GM23338 (cell line): ENCODE data around the gene CTNS. TPM values are rescaled to one million over a fixed set of nuclear protein-coding genes. Genes with fewer than 3 reads are reported as not detected.

ENCODE experiments used
- ATAC-seq: fragments of 200-7000 bp; cut with Tn5 transposase; 3 replicates; pipeline ENCODE4 v1.9.1; 2020
- DNase-seq: peaks from one replicate; pipeline ENCODE4 v3.0.0-alpha.2; 2015; ENCODE audit warnings: low spot score
- H2AFZ ChIP-seq: fragments of 200-600 bp; sonication (generic); 2 replicates; pipeline ENCODE4 v1.8.0; 2016; ENCODE audit warnings: antibody characterized with exemption, mild to moderate bottlenecking, moderate library complexity
- H3F3A ChIP-seq: fragments of 200-600 bp; sonication (generic); replicated peaks from 2 replicates; pipeline ENCODE4 v1.8.0; 2017; ENCODE audit warnings: antibody characterized with exemption, mixed run types, low read depth
- H3K27ac ChIP-seq: fragments of 200-600 bp; sonication (generic); 2 replicates; pipeline ENCODE4 v1.6.1; 2016; ENCODE audit warnings: low read depth
- H3K27me3 ChIP-seq: fragments of 200-600 bp; sonication (generic); 2 replicates; pipeline ENCODE4 v1.8.0; 2016; ENCODE audit warnings: mild to moderate bottlenecking, mixed run types, moderate library complexity; ENCODE audit not compliant: insufficient read depth
- H3K36me3 ChIP-seq: fragments of 200-600 bp; sonication (generic); 2 replicates; pipeline ENCODE4 v1.8.0; 2016; ENCODE audit warnings: mild to moderate bottlenecking; ENCODE audit not compliant: insufficient read depth
- H3K4me1 ChIP-seq: fragments of 200-600 bp; sonication (generic); 2 replicates; pipeline ENCODE4 v1.8.0; 2016; ENCODE audit warnings: mild to moderate bottlenecking, moderate library complexity; ENCODE audit not compliant: insufficient read depth
- H3K4me2 ChIP-seq: fragments of 200-600 bp; sonication (generic); 2 replicates; pipeline ENCODE4 v1.7.1; 2017; ENCODE audit warnings: mixed run types
- H3K4me3 ChIP-seq: fragments of 200-600 bp; sonication (generic); 2 replicates; pipeline ENCODE4 v1.6.1; 2016; ENCODE audit warnings: mixed run types
- H3K79me2 ChIP-seq: fragments of 200-600 bp; sonication (generic); replicated peaks from 2 replicates; pipeline ENCODE4 v1.8.0; 2017; ENCODE audit warnings: mild to moderate bottlenecking; ENCODE audit not compliant: insufficient read depth
- H3K9me2 ChIP-seq: fragments of 200-600 bp; sonication (generic); 2 replicates; pipeline ENCODE4 v1.8.0; 2017; ENCODE audit not compliant: insufficient read depth
- H4K20me1 ChIP-seq: fragments of 200-600 bp; sonication (generic); replicated peaks from 2 replicates; pipeline ENCODE4 v1.8.0; 2017; ENCODE audit warnings: mild to moderate bottlenecking; ENCODE audit not compliant: insufficient read depth
- H3K27ac Mint-ChIP-seq: 2 replicates; pipeline ENCODE4 v1.8.0; 2020; ENCODE audit warnings: inconsistent platforms, mild to moderate bottlenecking, moderate library complexity, mixed read lengths
- H3K27me3 Mint-ChIP-seq: 3 replicates; pipeline ENCODE4 v1.8.0; 2022; ENCODE audit warnings: low read depth, mild to moderate bottlenecking, moderate library complexity, mixed read lengths, inconsistent platforms; ENCODE audit not compliant: insufficient read depth, poor library complexity
- H3K36me3 Mint-ChIP-seq: 3 replicates; pipeline ENCODE4 v1.8.0; 2021; ENCODE audit warnings: low read depth, mild to moderate bottlenecking, inconsistent platforms, moderate library complexity, mixed read lengths
- H3K4me1 Mint-ChIP-seq: 3 replicates; pipeline ENCODE4 v1.8.0; 2020; ENCODE audit warnings: mild to moderate bottlenecking, inconsistent platforms, mixed read lengths
- H3K4me3 Mint-ChIP-seq: 3 replicates; pipeline ENCODE4 v1.8.0; 2021; ENCODE audit warnings: moderate library complexity, mild to moderate bottlenecking, inconsistent platforms, mixed read lengths
- H3K9me3 Mint-ChIP-seq: 3 replicates; pipeline ENCODE4 v1.8.0; 2020; ENCODE audit warnings: moderate library complexity, mild to moderate bottlenecking, inconsistent platforms, mixed read lengths
- CTCF ChIP-seq, 2 experiments: fragments of 200-600 bp in 1 of 2; sonication (generic) in 1 of 2; conservative IDR thresholded peaks; 2 replicates each; pipeline versions ENCODE4 v1.5.1 to v1.6.1; 2016 to 2017; ENCODE audit warnings: antibody characterized with exemption in 2 of 2, low read depth in 2 of 2, mild to moderate bottlenecking in 2 of 2, moderate library complexity in 1 of 2
- JUNB ChIP-seq: IDR thresholded peaks from one replicate; pipeline ENCODE4 v1.6.1; 2016; ENCODE audit warnings: antibody characterized with exemption; ENCODE audit not compliant: unreplicated experiment
- REST ChIP-seq: IDR thresholded peaks from one replicate; pipeline ENCODE4 v1.6.1; 2018; ENCODE audit warnings: antibody characterized with exemption; ENCODE audit not compliant: unreplicated experiment
- ZNF462 ChIP-seq: fragments of 250-450 bp; sonication (Bioruptor Pico); IDR thresholded peaks from 2 replicates; pipeline ENCODE4 v1.5.0; 2020; ENCODE audit warnings: mild to moderate bottlenecking, moderate library complexity
- polyA plus RNA-seq: library from polyadenylated mRNA; unstranded; fragments of >200 nt; fragmentation: Nextera tagmentation; extraction: Ambion mirVana; gene quantifications from 2 replicates; pipeline ENCODE4 v1.2.1, GENCODE V29; 2016
- total RNA-seq: library from RNA; depleted of rRNA; stranded (reverse); fragments of >200 nt; shearing (Covaris generic); gene quantifications from 2 replicates; pipeline ENCODE4 v1.2.3, GENCODE V29; 2014

The CTNS gene
- total and polyA plus RNA-seq, 2 experiments from 2014 or later = 5.9 to 21.8 TPM

GRCh38 chr17:3615160-3615870, 21.2 kb upstream of the CTNS start:
- Histone ChIP-seq H4K20me1 (no peaks in the 10 kb centered on the region; the same call in 1 of the 2 replicates), H3K4me1 (no peaks in the 10 kb centered on the region), H2AFZ (no peak overlapping the region), H3K36me3 (peaks cover 39% of the 10 kb centered on the region), H3K27me3 (no peaks in the 10 kb centered on the region), H3K4me2 (no peak overlapping the region), H3F3A (no peaks in the 10 kb centered on the region), H3K27ac (no peak overlapping the region), H3K4me3 (no peak overlapping the region), H3K9me2 (no peaks in the 10 kb centered on the region), H3K79me2 (no peaks in the 10 kb centered on the region)
- Mint-ChIP-seq H3K36me3 (peaks cover 78% of the 10 kb centered on the region), H3K27ac (no peak overlapping the region), H3K4me3 (no peak overlapping the region), H3K27me3 (peaks cover 4% of the 10 kb centered on the region), H3K9me3 (no peaks in the 10 kb centered on the region; the same call in 2 of the 3 replicates), H3K4me1 (no peaks in the 10 kb centered on the region)
- TF ChIP-seq ZNF462 (CRISPR knock-in tag) (no peak), JUNB (no peak), REST (no peak), CTCF (conservative IDR thresholded peaks at IDR 0.05; ENCODE audit: low read depth in 2 of 2) (no peak)
- ATAC-seq = no peak
- no peak for DNase-seq
